OCI-LY1 (cell line): ENCODE results near the gene ZNF717.

Source experiments
- EZH2 ChIP-seq: fragments of 200-600 bp; sonication (generic), shearing (Covaris generic); IDR thresholded peaks from 2 replicates; pipeline ENCODE4 v1.8.0; 2017; ENCODE audit warnings: borderline replicate concordance, mixed run types, mild to moderate bottlenecking, antibody characterized with exemption, low read length, moderate library complexity, mixed read lengths
- TF ChIP-seq, protein P1 (sequence below): fragments of 200-600 bp; sonication (generic), shearing (Covaris generic); IDR thresholded peaks from 2 replicates; pipeline ENCODE4 v1.5.1; 2017; ENCODE audit warnings: mild to moderate bottlenecking, antibody characterized with exemption, low read length, moderate library complexity, mixed read lengths

DNA sequence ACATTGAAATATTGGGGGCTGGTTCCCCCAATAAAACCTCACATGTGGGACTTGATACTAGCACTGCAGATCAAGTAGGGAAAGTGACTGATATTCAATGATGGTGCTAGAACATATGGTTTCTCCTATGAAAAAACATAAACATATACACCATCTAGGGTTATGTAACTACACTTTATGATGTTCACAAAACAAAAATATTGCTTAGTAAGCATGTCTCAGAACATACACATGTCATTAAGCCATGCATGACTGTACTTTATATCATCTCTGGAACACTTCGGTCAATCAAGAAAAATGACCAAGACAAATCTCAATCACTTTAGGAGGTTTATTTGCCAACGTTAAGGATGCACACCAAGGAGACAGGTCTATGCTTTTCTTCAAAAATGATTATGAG lies 57.4 kb downstream of the ZNF717 start:
- TF ChIP-seq, protein P1, sequence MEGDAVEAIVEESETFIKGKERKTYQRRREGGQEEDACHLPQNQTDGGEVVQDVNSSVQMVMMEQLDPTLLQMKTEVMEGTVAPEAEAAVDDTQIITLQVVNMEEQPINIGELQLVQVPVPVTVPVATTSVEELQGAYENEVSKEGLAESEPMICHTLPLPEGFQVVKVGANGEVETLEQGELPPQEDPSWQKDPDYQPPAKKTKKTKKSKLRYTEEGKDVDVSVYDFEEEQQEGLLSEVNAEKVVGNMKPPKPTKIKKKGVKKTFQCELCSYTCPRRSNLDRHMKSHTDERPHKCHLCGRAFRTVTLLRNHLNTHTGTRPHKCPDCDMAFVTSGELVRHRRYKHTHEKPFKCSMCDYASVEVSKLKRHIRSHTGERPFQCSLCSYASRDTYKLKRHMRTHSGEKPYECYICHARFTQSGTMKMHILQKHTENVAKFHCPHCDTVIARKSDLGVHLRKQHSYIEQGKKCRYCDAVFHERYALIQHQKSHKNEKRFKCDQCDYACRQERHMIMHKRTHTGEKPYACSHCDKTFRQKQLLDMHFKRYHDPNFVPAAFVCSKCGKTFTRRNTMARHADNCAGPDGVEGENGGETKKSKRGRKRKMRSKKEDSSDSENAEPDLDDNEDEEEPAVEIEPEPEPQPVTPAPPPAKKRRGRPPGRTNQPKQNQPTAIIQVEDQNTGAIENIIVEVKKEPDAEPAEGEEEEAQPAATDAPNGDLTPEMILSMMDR: no peak
- no peak for TF ChIP-seq EZH2
